CD8-positive, alpha-beta memory T cell (primary cell): Measurements from ENCODE around the gene CACNA1C. TPM values are rescaled to one million over a fixed set of nuclear protein-coding genes. Genes with fewer than 3 reads are reported as not detected.

Experiments
- CTCF ChIA-PET: fragments of 350-600 bp; sonication (Branson Sonifier 250); formaldehyde crosslinking; loops from one replicate; lab custom pipeline; 2021; ENCODE audit warnings: antibody characterized with exemption; lab: Charles Lee
- POLR2A ChIA-PET: fragments of 350-600 bp; sonication (Branson Sonifier 250); formaldehyde crosslinking; loops from one replicate; lab custom pipeline; 2021; ENCODE audit warnings: antibody characterized with exemption; lab: Charles Lee
- DNase-seq, 5 donors: peaks; one replicate each; pipeline versions ENCODE4 v3.0.0 to v3.0.0-alpha.2; 2020 to 2022; ENCODE audit warnings: mixed read lengths in 1 of 5
- H3K27ac ChIP-seq: one replicate; pipeline ENCODE4 v1.7.0; 2013; ENCODE audit warnings: low read depth, mild to moderate bottlenecking, low read length, moderate library complexity
- H3K27me3 ChIP-seq: 2 replicates; pipeline ENCODE4 v1.7.0; 2013; ENCODE audit warnings: low read length, mild to moderate bottlenecking; ENCODE audit not compliant: insufficient read depth, poor library complexity, severe bottlenecking
- H3K36me3 ChIP-seq: 2 replicates; pipeline ENCODE4 v1.7.0; 2013; ENCODE audit warnings: mild to moderate bottlenecking, low read length, moderate library complexity; ENCODE audit not compliant: insufficient read depth
- H3K4me1 ChIP-seq: 2 replicates; pipeline ENCODE4 v1.7.0; 2013; ENCODE audit warnings: mild to moderate bottlenecking, low read length, moderate library complexity; ENCODE audit not compliant: insufficient read depth
- H3K4me3 ChIP-seq: 2 replicates; pipeline ENCODE4 v1.7.0; 2013; ENCODE audit warnings: mild to moderate bottlenecking, low read length
- H3K9me3 ChIP-seq: 2 replicates; pipeline ENCODE4 v1.7.0; 2013; ENCODE audit warnings: mild to moderate bottlenecking, low read length
- H3K27ac Mint-ChIP-seq, 8 donors: one replicate each; pipeline ENCODE4 v1.8.0; 2020 to 2021; ENCODE audit warnings: mixed read lengths in 8 of 8, mild to moderate bottlenecking in 6 of 8, inconsistent platforms in 3 of 8, moderate library complexity in 3 of 8
- H3K27me3 Mint-ChIP-seq, 2 donors: one replicate each; pipeline ENCODE4 v1.8.0; 2020 to 2021; ENCODE audit warnings: mixed read lengths in 2 of 2, mild to moderate bottlenecking in 1 of 2, moderate library complexity in 1 of 2
- H3K36me3 Mint-ChIP-seq, 3 donors: one replicate each; pipeline ENCODE4 v1.8.0; 2020 to 2021; ENCODE audit warnings: mixed read lengths in 3 of 3, inconsistent platforms in 1 of 3, mild to moderate bottlenecking in 1 of 3
- H3K4me1 Mint-ChIP-seq, 3 donors: one replicate each; pipeline ENCODE4 v1.8.0; 2020 to 2021; ENCODE audit warnings: mixed read lengths in 3 of 3, inconsistent platforms in 1 of 3, mild to moderate bottlenecking in 1 of 3
- H3K4me3 Mint-ChIP-seq, 7 donors: one replicate each; pipeline ENCODE4 v1.8.0; 2020 to 2021; ENCODE audit warnings: mixed read lengths in 7 of 7, mild to moderate bottlenecking in 6 of 7, moderate library complexity in 4 of 7, inconsistent platforms in 2 of 7
- H3K9me3 Mint-ChIP-seq, 5 donors: one replicate each; pipeline ENCODE4 v1.8.0; 2020 to 2022; ENCODE audit warnings: mixed read lengths in 5 of 5, mild to moderate bottlenecking in 3 of 5, moderate library complexity in 2 of 5, inconsistent platforms in 1 of 5
- polyA plus RNA-seq: library from polyadenylated mRNA; unstranded; fragments of 300-500 nt; fragmentation: Illumina TruSeq; gene quantifications from one replicate; pipeline ENCODE4 v1.2.3, GENCODE V29; 2021
- total RNA-seq, 2 experiments: library from RNA; stranded (reverse); gene quantifications; one replicate each; pipeline ENCODE4 v1.2.3, GENCODE V29; 2021

Gene CACNA1C
- total and polyA plus RNA-seq, 3 experiments from 2014 or later: 0.04 to 0.10 (median 0.04) TPM

DNA sequence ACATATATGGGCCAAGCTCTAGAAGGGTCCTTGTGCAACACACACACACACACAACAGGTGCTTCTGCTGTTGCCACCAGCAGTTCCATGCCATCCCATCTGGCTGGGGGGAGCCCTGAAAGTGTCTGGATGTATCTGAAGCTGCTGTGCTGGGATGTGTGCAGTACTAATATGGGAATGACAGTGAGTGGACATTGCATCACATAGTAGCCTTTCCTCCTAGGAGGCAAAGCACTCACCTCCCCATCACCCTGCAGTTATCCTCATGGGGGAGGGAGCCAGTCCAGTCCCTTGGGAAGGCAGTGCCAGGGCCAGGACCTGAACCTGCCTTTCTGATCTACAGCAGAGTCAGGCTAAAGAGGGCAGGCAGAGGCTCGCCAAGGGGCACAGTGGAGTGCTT lies 208.9 kb downstream of the CACNA1C start:
- H3K9me3 Mint-ChIP-seq: peaks cover 0 to 1% (median 0%) of the 10 kb centered on the region in 5 donors
- peaks cover 0 to 2% (median 0%) of the 10 kb centered on the region in 3 donors for H3K4me1 Mint-ChIP-seq
- CTCF ChIA-PET: no interaction called here

DNA sequence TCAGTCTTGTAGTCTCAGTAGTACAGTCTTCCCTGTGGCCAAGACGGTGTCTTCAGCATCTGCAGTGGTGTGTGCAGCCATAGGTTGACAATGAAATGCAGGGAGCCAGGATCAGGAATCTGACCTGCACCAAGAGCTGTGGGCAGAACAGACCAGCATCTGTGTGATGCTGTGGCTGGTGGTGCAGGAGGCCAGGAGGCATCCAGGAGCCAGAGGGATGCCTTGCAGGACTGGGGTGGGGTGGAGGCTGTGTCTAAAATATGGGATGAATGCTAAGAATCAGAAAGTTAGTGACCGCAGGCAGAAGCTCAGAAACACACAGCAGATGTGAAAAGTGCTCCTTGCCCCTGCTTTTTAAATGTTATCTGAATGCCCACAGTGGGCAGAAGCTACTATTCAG lies 209.7 kb downstream of the CACNA1C start:
- H3K36me3 Mint-ChIP-seq: no peaks in the 10 kb centered on the region
- H3K4me3 ChIP-seq: no peak overlapping the region
- no peaks in the 10 kb centered on the region for H3K36me3 ChIP-seq
- DNase-seq: no peak
- H3K27me3 ChIP-seq: no peaks in the 10 kb centered on the region
- H3K27me3 Mint-ChIP-seq: peaks cover 0 to 13% of the 10 kb centered on the region in 2 donors
- POLR2A ChIA-PET: no interaction called here
- H3K9me3 Mint-ChIP-seq: peaks cover 0 to 1% (median 0%) of the 10 kb centered on the region in 5 donors
- H3K4me1 ChIP-seq: no peaks in the 10 kb centered on the region
- no peaks in the 10 kb centered on the region for H3K9me3 ChIP-seq
- H3K27ac Mint-ChIP-seq: no peak overlapping the region
- peaks cover 0 to 2% (median 0%) of the 10 kb centered on the region in 3 donors for H3K4me1 Mint-ChIP-seq
- H3K27ac ChIP-seq: no peak overlapping the region
- H3K4me3 Mint-ChIP-seq: no peak overlapping the region
- CTCF ChIA-PET: no interaction called here

More for the DNA sequence above, 208.9 kb downstream of the CACNA1C start:
- H3K4me3 Mint-ChIP-seq: no peak overlapping the region
- H3K27ac ChIP-seq: no peak overlapping the region
- H3K9me3 ChIP-seq: no peaks in the 10 kb centered on the region
- no peaks in the 10 kb centered on the region for H3K36me3 Mint-ChIP-seq
- no peak for DNase-seq
- no peak overlapping the region for H3K4me3 ChIP-seq
- H3K27me3 ChIP-seq: no peaks in the 10 kb centered on the region
- H3K27ac Mint-ChIP-seq: no peak overlapping the region
- peaks cover 2 to 14% of the 10 kb centered on the region in 2 donors for H3K27me3 Mint-ChIP-seq
- H3K36me3 ChIP-seq: no peaks in the 10 kb centered on the region
- no peaks in the 10 kb centered on the region for H3K4me1 ChIP-seq
- POLR2A ChIA-PET: no interaction called here

- Mint-ChIP-seq H3K4me3 (no peak overlapping the region), H3K9me3 (peaks cover 0 to 1% (median 0%) of the 10 kb centered on the region in 5 donors), H3K4me1 (peaks cover 0 to 2% (median 0%) of the 10 kb centered on the region in 3 donors), H3K36me3 (no peaks in the 10 kb centered on the region), H3K27me3 (peaks cover 3 to 10% of the 10 kb centered on the region in 2 donors), H3K27ac (no peak overlapping the region)
- DNase-seq: no peak
- H3K4me1 ChIP-seq: no peaks in the 10 kb centered on the region
- no peaks in the 10 kb centered on the region for H3K9me3 ChIP-seq
- no peaks in the 10 kb centered on the region for H3K36me3 ChIP-seq
- no peaks in the 10 kb centered on the region for H3K27me3 ChIP-seq
- POLR2A ChIA-PET: no interaction called here
- no peak overlapping the region for H3K27ac ChIP-seq
- H3K4me3 ChIP-seq: no peak overlapping the region
- CTCF ChIA-PET: no interaction called here
Measured at GRCh38 chr12:2263901-2264300, 211.1 kb downstream of the CACNA1C start.

DNA sequence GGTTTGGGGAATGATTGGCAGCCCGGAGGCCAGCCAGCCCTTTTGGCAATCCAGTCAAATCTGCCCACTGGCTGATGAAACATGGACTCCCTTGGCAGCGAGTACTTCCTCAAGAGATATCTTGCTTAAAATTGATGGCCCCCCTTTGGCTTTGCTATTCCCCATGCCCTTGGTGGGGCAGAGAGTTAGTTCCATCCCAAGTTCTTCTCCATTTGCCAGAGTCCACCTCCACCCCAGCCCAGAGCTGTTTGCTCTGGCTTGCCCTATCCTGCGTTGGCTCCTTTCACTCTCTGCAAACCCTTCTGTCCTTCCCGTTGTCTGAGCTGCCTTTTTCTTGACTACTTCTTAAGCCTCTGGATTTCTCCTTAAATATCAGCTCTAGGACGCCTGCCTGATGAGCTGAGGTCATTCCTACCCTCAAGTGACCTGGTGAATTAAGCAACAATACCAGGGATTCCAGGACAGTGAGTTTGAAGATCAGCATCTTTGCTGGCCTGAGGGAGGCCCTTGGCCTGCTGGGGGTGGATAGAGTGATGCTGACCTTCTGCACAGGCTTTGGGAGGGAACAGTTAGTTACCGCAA lies 212.0 kb downstream of the CACNA1C start:
- Histone ChIP-seq H3K4me3 (no peak overlapping the region), H3K9me3 (no peaks in the 10 kb centered on the region), H3K27ac (no peak overlapping the region), H3K27me3 (no peaks in the 10 kb centered on the region), H3K4me1 (no peaks in the 10 kb centered on the region), H3K36me3 (no peaks in the 10 kb centered on the region)
- Mint-ChIP-seq H3K36me3 (no peaks in the 10 kb centered on the region), H3K4me1 (no peaks in the 10 kb centered on the region), H3K4me3 (no peak overlapping the region), H3K9me3 (peaks cover 0 to 1% (median 0%) of the 10 kb centered on the region in 5 donors), H3K27ac (no peak overlapping the region), H3K27me3 (peaks cover 3 to 5% of the 10 kb centered on the region in 2 donors)
- DNase-seq: no peak
- ChIA-PET CTCF (no interaction called here), POLR2A (no interaction called here)

DNA sequence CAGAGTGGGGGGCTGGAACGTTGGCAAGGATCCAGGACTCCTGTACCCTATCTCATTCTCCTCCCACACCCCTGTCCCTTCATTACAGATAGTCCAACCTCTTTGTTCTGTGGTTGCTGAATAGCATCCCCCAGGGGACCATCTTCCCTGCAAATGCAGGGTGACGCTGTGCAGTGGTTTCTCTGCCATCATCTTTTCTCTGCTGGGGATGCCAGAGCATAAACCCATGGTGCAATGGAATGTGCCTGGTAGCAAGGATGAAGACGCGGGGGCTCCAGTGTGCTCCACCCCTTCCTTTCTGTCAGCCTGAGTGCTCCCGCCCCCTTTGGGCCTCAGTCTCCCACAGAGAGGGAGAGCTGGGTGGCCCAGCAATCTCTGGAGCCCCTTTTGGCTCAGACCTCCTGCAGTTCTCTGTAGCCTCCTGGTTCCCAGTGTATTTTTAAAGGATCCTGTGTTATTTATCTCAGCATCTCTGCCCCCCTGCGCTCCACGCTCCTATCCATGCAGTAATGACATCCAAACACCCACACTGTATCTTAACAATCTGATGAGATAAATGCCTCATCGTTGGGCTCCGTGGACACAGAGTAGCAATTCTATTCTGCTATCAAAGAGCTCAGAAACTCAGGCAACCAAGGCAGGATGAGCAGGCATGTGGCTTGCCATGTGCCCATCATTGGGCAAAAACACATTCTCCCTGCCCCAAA lies 212.8 kb downstream of the CACNA1C start:
- Mint-ChIP-seq H3K36me3 (no peaks in the 10 kb centered on the region), H3K4me3 (no peak overlapping the region), H3K27me3 (peaks cover 3 to 5% of the 10 kb centered on the region in 2 donors), H3K4me1 (no peaks in the 10 kb centered on the region), H3K9me3 (peaks cover 0 to 1% (median 0%) of the 10 kb centered on the region in 5 donors), H3K27ac (no peak overlapping the region)
- DNase-seq: no peak
- no peaks in the 10 kb centered on the region for H3K9me3 ChIP-seq
- H3K36me3 ChIP-seq: no peaks in the 10 kb centered on the region
- H3K4me1 ChIP-seq: no peaks in the 10 kb centered on the region
- H3K4me3 ChIP-seq: no peak overlapping the region
- ChIA-PET CTCF (no interaction called here), POLR2A (no interaction called here)
- no peak overlapping the region for H3K27ac ChIP-seq
- no peaks in the 10 kb centered on the region for H3K27me3 ChIP-seq

DNA sequence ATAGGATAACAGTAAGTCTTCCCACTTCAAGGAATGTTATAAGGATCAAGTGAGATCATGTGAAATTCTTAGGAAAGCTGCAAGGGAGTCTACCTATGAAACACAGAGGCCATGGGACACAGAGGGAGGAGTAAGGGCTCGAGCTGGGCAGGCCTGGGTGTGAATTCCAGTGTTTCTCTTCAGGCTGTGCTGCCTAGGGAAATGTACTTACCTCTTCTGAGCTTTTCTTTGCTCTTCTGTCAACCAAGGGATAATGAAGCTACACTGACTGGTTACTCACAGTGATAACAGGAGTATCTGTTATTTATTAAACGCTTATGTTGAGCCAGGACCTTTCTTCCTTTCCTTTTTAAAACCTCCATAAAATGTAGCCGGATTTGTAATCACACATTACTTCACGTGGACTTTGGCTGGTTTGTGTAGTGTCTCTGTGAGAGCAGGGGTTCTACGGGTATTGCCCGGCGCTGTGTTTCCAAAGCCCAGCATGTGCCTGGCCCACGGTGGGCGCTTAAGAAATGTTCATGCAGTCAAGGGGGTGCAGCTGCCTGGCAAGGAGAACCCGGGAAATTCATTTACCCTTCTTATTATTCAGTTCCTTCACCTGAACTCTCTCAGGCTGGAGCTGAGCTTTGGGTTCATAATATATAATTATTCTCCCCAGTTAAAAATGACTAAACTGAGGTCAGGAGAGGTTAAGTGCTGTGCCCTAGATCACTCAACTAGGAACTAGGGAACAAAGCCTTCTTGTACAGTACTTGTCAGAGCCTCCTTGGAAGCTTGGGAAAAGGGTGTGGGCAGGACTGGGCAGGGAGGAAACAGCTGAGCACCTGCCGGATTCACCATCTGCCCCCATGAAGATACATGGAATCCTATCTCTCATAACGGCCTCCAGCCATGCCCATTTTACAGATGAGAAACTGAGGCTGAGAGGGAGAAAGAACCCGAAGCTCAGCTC lies 214.2 kb downstream of the CACNA1C start:
- Mint-ChIP-seq H3K27me3 (peaks cover 5 to 7% of the 10 kb centered on the region in 2 donors), H3K27ac (peak overlapping the region in 1 of 8 donors; percentile 21), H3K4me1 (no peaks in the 10 kb centered on the region), H3K4me3 (no peak overlapping the region), H3K36me3 (no peaks in the 10 kb centered on the region), H3K9me3 (peaks cover 0 to 1% (median 0%) of the 10 kb centered on the region in 5 donors)
- H3K27ac ChIP-seq: no peak overlapping the region
- no peaks in the 10 kb centered on the region for H3K9me3 ChIP-seq
- ChIA-PET CTCF (no interaction called here), POLR2A (no interaction called here)
- no peak for DNase-seq
- no peaks in the 10 kb centered on the region for H3K36me3 ChIP-seq
- H3K4me3 ChIP-seq: no peak overlapping the region
- H3K27me3 ChIP-seq: no peaks in the 10 kb centered on the region
- no peaks in the 10 kb centered on the region for H3K4me1 ChIP-seq

DNA sequence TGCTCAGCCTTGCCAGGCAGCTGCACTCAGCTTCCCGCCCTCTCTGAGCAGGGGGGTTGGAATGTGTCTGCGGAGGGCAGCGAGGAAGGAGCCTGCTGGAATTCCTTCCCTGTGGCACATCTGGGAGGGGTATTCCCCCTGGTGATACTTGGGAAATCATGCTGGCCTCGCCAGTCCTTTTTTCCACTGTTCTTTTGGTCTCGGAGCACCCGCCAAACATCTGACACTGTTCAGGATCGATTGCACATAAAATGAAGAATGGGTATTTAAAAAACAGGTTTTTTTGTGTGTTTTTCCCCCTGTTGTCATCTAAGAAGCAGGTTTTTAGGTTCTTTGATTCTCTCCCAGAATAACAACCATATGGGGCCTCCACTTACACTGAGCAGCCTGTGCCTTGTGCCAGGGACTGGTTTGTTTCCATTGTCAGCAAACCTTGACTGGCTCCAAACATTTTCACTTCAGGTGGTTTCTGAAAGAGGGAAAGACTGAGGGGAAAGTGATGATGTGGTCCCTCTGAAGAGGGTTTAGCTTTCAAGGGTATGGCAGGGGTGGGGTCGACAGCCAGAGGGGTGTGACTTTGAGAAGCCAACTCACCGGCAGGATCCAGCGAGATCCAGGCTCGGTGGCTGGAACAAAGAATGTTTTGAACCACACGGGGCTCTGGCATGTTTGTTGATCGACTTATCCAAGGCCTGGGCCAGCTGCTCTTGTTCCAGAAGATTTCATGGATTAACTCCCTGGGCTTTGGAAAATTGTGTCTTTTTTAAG lies 215.1 kb downstream of the CACNA1C start:
- no peaks in the 10 kb centered on the region for H3K36me3 ChIP-seq
- no peak overlapping the region for H3K27ac ChIP-seq
- no peaks in the 10 kb centered on the region for H3K4me1 Mint-ChIP-seq
- H3K4me1 ChIP-seq: no peaks in the 10 kb centered on the region
- POLR2A ChIA-PET: no interaction called here
- peaks cover 0 to 1% (median 0%) of the 10 kb centered on the region in 5 donors for H3K9me3 Mint-ChIP-seq
- DNase-seq: no peak
- H3K4me3 ChIP-seq: no peak overlapping the region
- peaks cover 5 to 7% of the 10 kb centered on the region in 2 donors for H3K27me3 Mint-ChIP-seq
- no peaks in the 10 kb centered on the region for H3K27me3 ChIP-seq
- H3K36me3 Mint-ChIP-seq: no peaks in the 10 kb centered on the region
- H3K27ac Mint-ChIP-seq: no peak overlapping the region
- no peaks in the 10 kb centered on the region for H3K9me3 ChIP-seq
- no peak overlapping the region for H3K4me3 Mint-ChIP-seq
- CTCF ChIA-PET: no interaction called here
